VCaP (cell line): Measurements from ENCODE around the gene SLC35A1.
A peak's percentile ranks its signal among the peaks of the same experiment; 100 is the strongest.

Experiments
- H3K27ac ChIP-seq: fragments of 450-650 bp; 2 replicates; pipeline ENCODE4 v1.5.1; 2017
- CTCF ChIP-seq: fragments of 450-650 bp; conservative IDR thresholded peaks from 2 replicates; pipeline ENCODE4 v1.5.1; 2017; ENCODE audit warnings: mild to moderate bottlenecking, moderate library complexity

Gene SLC35A1

GRCh38 chr6:87529221-87529620 lies 56.4 kb downstream of the SLC35A1 start:
- TF ChIP-seq CTCF, result no peak
- no peak overlapping the region for H3K27ac ChIP-seq

GRCh38 chr6:87534377-87535047 lies 61.7 kb downstream of the SLC35A1 start:
- H3K27ac ChIP-seq, result no peak overlapping the region
- TF ChIP-seq CTCF, result no peak

GRCh38 chr6:87538510-87539260 lies 65.9 kb downstream of the SLC35A1 start:
- no peak overlapping the region for H3K27ac ChIP-seq
- TF ChIP-seq CTCF, result no peak

DNA sequence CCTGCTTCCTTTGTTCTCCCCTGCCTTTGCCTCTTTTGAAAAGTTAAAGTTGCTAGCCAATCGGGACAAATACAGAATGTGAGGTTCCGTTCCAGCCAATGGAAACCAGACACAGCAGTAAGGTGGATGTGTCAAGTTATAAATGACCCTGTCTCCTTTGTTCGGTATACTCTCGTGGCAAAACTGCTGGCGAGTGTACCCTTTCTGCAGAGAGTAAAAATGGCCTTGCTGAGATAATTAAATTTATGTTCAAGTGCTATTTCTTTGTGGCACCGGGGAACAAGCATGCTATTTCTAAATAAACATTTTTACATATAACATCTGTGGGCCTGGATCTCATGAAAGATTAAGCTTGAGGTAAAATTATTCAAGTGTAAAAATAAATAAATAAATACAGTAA lies 66.8 kb downstream of the SLC35A1 start:
- peak overlapping the region; percentile 68; the same call in 1 of the 2 replicates for H3K27ac ChIP-seq
- TF ChIP-seq CTCF, result no peak

GRCh38 chr6:87540539-87540938 lies 67.8 kb downstream of the SLC35A1 start:
- H3K27ac ChIP-seq, result peak overlapping the region; percentile 68
- no peak for TF ChIP-seq CTCF

DNA sequence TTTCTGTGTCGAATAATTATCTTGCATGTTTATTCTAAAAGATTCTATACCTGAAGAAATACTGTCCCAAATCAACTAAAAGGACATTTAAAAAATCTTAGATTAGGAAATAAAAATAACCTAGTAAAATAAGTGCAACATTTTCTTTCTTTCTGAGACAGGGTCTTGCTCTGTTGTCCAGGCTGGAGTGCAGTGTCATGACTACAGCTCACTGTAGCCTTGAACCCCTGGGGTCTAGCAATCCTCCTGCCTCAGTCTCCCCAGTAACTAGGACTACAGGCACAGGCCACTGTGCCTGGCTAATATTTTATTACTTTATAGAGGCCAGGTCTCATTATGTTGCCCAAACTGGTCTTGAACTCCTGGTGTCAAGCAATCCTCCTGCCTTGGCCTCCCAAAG lies 68.3 kb downstream of the SLC35A1 start:
- TF ChIP-seq CTCF, result no peak
- H3K27ac ChIP-seq, result peak overlapping the region; percentile 68

DNA sequence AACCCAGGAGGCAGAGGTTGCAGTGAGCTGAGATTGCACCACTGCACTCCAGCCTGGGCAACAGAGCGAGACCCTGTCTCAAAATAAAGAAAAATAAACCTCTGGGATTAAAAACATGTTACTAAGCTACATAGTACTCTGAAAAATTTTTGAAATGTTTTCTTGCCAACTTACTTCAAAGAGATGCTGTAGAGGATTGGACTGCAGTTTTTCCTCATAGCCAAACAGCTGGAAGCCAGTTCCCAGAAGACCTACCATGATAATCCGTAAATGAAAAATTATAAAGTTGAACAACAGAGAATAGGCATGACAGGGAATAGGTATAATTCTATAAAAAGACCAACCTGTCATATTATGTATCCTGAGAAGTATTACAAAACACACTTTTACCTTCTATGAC lies 69.0 kb downstream of the SLC35A1 start:
- H3K27ac ChIP-seq, result peak overlapping the region; percentile 68; the same call in 1 of the 2 replicates

More for the DNA sequence above, 69.0 kb downstream of the SLC35A1 start:
- TF ChIP-seq CTCF, result no peak
